Measurements from ENCODE around the gene CD3G.

DNA sequence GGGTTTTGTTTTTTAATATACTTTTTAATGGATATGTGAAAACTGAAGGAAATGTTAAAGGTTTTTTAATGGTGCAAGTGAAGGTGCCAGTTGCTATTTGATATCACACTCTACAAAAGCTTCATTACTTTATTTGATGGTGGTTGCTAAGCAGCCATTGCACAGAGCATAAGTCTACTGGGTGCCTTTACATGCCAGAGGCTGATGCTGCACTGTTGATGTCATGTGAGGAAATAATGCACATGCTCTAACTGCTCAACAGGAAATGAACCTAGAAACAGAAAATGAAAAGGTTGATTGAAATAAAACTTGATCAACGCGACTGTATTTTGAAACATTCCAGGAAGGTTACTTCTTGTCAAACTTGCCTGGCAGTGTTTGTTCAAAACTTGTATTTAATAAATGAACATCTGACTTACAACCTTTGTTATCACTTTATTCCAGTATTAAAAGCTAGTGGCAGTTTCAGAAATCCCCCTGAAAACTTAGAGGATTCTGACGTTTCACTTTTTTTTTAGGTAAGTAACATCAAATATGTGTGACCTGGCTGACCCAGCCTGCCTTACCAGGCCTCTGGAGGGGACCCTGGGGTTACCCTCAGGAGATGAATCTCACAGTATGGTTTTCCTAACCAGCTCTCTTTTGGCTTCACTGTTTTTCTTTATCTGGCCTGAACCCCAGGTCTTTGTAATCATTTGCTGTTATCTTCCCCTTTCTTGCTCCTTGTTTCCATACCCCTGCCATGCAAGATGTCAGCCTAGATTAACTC lies 54.8 kb downstream of the CD3G start:
- TF ChIP-seq, protein P1, sequence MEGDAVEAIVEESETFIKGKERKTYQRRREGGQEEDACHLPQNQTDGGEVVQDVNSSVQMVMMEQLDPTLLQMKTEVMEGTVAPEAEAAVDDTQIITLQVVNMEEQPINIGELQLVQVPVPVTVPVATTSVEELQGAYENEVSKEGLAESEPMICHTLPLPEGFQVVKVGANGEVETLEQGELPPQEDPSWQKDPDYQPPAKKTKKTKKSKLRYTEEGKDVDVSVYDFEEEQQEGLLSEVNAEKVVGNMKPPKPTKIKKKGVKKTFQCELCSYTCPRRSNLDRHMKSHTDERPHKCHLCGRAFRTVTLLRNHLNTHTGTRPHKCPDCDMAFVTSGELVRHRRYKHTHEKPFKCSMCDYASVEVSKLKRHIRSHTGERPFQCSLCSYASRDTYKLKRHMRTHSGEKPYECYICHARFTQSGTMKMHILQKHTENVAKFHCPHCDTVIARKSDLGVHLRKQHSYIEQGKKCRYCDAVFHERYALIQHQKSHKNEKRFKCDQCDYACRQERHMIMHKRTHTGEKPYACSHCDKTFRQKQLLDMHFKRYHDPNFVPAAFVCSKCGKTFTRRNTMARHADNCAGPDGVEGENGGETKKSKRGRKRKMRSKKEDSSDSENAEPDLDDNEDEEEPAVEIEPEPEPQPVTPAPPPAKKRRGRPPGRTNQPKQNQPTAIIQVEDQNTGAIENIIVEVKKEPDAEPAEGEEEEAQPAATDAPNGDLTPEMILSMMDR (IDR thresholded peaks at IDR 0.05), result no peak
- TF ChIP-seq POLR2A (IDR thresholded peaks at IDR 0.05), result no peak
